ENCODE measurements around the gene CCNY. TPM values are rescaled to one million over a fixed set of nuclear protein-coding genes. Genes with fewer than 3 reads are reported as not detected.

Gene CCNY
- total and polyA plus RNA-seq, 2 of the 4 experiments (the other 2 are of a cell fraction), result 38.0 to 131 TPM

- Histone ChIP-seq H4K8ac (ENCODE audit: low read depth in 2 of 2, low read length in 2 of 2) (no peak overlapping the region), H2BK15ac (ENCODE audit: low read depth, low read length) (no peak overlapping the region), H3K79me1 (ENCODE audit: low read depth in 1 of 2, low read length in 2 of 2) (peaks cover 33 to 60% of the 10 kb centered on the region in 2 experiments), H3K4me3 (ENCODE audit: insufficient read depth, low read depth, low read length) (no peak overlapping the region), H3K9me3 (ENCODE audit: control insufficient read depth, insufficient read depth, low read length) (no peaks in the 10 kb centered on the region), H4K91ac (ENCODE audit: insufficient read depth, low read depth, low read length) (no peak overlapping the region), H2AK5ac (ENCODE audit: low read depth, low read length) (no peak overlapping the region), H3K14ac (replicated peaks; ENCODE audit: low read depth, low read length) (no peak overlapping the region), H3K27me3 (ENCODE audit: control insufficient read depth, insufficient read depth, low read length) (no peaks in the 10 kb centered on the region), H3K27ac (ENCODE audit: insufficient read depth, low read length) (no peak overlapping the region), H2BK5ac (ENCODE audit: low read depth, low read length, poor library complexity, severe bottlenecking) (no peak overlapping the region), H3K4ac (ENCODE audit: low read depth, low read length) (no peak overlapping the region), H3K56ac (ENCODE audit: extremely low read depth, insufficient read depth, low read length) (no peak overlapping the region), H2BK120ac (ENCODE audit: low read depth, low read length) (no peak overlapping the region), H3K4me2 (ENCODE audit: low read depth, low read length) (no peak overlapping the region), H2AK9ac (replicated peaks; ENCODE audit: low read depth, low read length, poor library complexity) (no peak overlapping the region), H3K36me3 (ENCODE audit: control insufficient read depth, insufficient read depth, low read length) (peaks cover 7% of the 10 kb centered on the region), H2AFZ (replicated peaks; ENCODE audit: low read length, poor library complexity) (no peak overlapping the region), H3K4me1 (ENCODE audit: control insufficient read depth, insufficient read depth, low read length) (peaks cover 2% of the 10 kb centered on the region), H3K18ac (ENCODE audit: low read depth, low read length) (no peak overlapping the region), H2BK20ac (ENCODE audit: low read depth, low read length) (no peak overlapping the region), H4K5ac (ENCODE audit: low read depth, low read length) (no peak overlapping the region), H3K9me1 (ENCODE audit: insufficient read depth, low read length) (peaks cover 12% of the 10 kb centered on the region), H3K23ac (ENCODE audit: low read depth, low read length) (no peak overlapping the region), H4K20me1 (ENCODE audit: insufficient read depth, low read length) (no peaks in the 10 kb centered on the region; the same call in 1 of the 2 replicates), H3K9ac (ENCODE audit: low read depth, low read length) (no peak overlapping the region)
- WGBS, 2 experiments (ENCODE audit: extremely low coverage in 2 of 2, insufficient read length in 1 of 2), result 70% methylated on average over 2 of the region's 3 CpGs; no CpG with 5 or more reads in 1 of the 2 experiments
- ATAC-seq (ENCODE audit: low read depth) (no peak), DNase-seq (no peak)
- no TSS peak for BruUV-seq (replicated peaks)
- intact Hi-C loops (cut with micrococcal nuclease) (no loop called here), dilution Hi-C loops (cut with HindIII; ENCODE audit: low sequenced_read_pairs, unreplicated experiment) (no loop called here), in situ Hi-C loops (cut with MboI; ENCODE audit: low sequenced_read_pairs) (no loop called here)
- ChIA-PET POLR2A (ENCODE audit: unreplicated experiment) (no interaction called here), CTCF (no interaction called here)
- TF ChIP-seq RFX5 (IDR thresholded peaks at IDR 0.05; ENCODE audit: low read depth, low read length) (no peak), MAFK (IDR thresholded peaks at IDR 0.05; ENCODE audit: low read depth, low read length) (no peak), CTCF (conservative IDR thresholded peaks at IDR 0.05; ENCODE audit: low read depth, low read length) (no peak), FOS (IDR thresholded peaks at IDR 0.05; ENCODE audit: low read depth, low read length) (no peak)
Observed at GRCh38 chr10:35520996-35521395, 184.7 kb downstream of the CCNY start.
